ENCODE results near the gene RNU5D-1.

The RNU5D-1 gene

DNA sequence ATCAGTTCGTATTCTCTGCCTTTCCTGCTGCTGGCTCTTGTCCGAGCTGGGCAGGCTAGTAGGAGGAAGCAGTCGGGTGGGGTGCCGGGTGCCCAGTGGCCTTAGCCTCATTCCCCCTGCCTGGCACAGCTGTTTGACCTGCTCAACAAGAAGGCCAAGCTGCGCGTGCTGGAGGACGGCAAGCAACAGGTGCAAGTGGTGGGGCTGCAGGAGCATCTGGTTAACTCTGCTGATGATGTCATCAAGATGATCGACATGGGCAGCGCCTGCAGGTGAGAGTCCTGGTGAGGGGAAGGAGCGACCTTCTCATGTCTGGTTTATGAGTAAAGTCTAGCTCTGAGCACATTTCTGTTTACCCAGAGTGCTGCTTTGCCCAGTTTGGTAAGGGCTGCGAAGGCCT, 28.1 kb upstream of the RNU5D-1 start:
- Histone ChIP-seq H3K79me1 (ENCODE audit: low read length) (no peaks in the 10 kb centered on the region), H3K4me1 (ENCODE audit: control insufficient read depth, low read depth, low read length) (no peaks in the 10 kb centered on the region), H3K4me2 (ENCODE audit: low read length) (no peak overlapping the region), H3K9ac (ENCODE audit: low read length) (no peak overlapping the region), H4K8ac (ENCODE audit: low read depth, low read length) (no peak overlapping the region), H2BK120ac (ENCODE audit: low read depth, low read length) (no peak overlapping the region), H3K4ac (ENCODE audit: low read depth, low read length) (no peak overlapping the region), H4K5ac (ENCODE audit: low read length) (no peak overlapping the region), H3K27me3 (ENCODE audit: insufficient read depth, low read length, poor library complexity) (no peaks in the 10 kb centered on the region), H3K56ac (ENCODE audit: low read length) (no peak overlapping the region), H3K79me2 (ENCODE audit: control insufficient read depth, insufficient read depth, low read length) (no peaks in the 10 kb centered on the region), H2BK5ac (ENCODE audit: low read length) (no peak overlapping the region), H2AK5ac (ENCODE audit: low read length) (no peak overlapping the region), H3K18ac (ENCODE audit: low read length) (no peak overlapping the region), H3K27ac (ENCODE audit: low read depth, low read length) (no peak overlapping the region), H3K36me3 (ENCODE audit: control insufficient read depth, insufficient read depth, low read length) (peaks cover 56% of the 10 kb centered on the region), H3K4me3 (ENCODE audit: low read length) (no peak overlapping the region), H2BK15ac (replicated peaks; ENCODE audit: low read depth) (no peak overlapping the region), H3K23ac (ENCODE audit: low read length) (no peak overlapping the region)
- DNase-seq = no peak
- no CpG with 5 or more reads among the region's 11 CpGs for whole genome bisulfite sequencing (ENCODE audit: extremely low coverage, insufficient coverage, low lambda C conversion rate)

DNA sequence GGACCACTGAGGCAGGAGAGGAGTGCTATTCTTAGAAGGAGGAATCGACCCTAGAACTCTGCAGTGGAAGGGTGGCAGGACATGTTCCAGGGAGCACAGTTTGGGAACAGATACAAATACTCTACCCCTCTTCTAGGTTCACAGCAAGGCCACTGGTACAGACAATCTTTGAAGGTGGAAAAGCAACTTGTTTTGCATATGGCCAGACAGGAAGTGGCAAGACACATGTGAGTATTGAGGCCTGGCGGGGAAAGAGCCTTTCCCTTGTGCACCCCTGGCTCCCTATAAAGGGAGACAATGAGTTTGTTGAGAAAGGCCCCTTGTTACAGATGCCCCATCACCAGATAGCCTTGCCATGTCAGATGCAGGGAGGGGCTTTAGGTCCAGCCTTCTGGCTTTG, 26.4 kb upstream of the RNU5D-1 start:
- H3K27ac ChIP-seq (ENCODE audit: low read depth, low read length) = no peak overlapping the region
- H3K27me3 ChIP-seq (ENCODE audit: insufficient read depth, low read length, poor library complexity) = no peaks in the 10 kb centered on the region
- H3K56ac ChIP-seq (ENCODE audit: low read length) = no peak overlapping the region
- WGBS (ENCODE audit: extremely low coverage, insufficient coverage, low lambda C conversion rate) = no CpG with 5 or more reads among the region's 2 CpGs
- DNase-seq = no peak
- no peaks in the 10 kb centered on the region for H3K79me1 ChIP-seq (ENCODE audit: low read length)
- H4K8ac ChIP-seq (ENCODE audit: low read depth, low read length) = no peak overlapping the region
- H2BK15ac ChIP-seq (replicated peaks; ENCODE audit: low read depth) = no peak overlapping the region
- H3K18ac ChIP-seq (ENCODE audit: low read length) = no peak overlapping the region
- H4K5ac ChIP-seq (ENCODE audit: low read length) = no peak overlapping the region
- no peaks in the 10 kb centered on the region for H3K4me1 ChIP-seq (ENCODE audit: control insufficient read depth, low read depth, low read length)
- peaks cover 54% of the 10 kb centered on the region for H3K36me3 ChIP-seq (ENCODE audit: control insufficient read depth, insufficient read depth, low read length)
- no peak overlapping the region for H3K23ac ChIP-seq (ENCODE audit: low read length)
- H3K4me3 ChIP-seq (ENCODE audit: low read length) = no peak overlapping the region
- H3K4me2 ChIP-seq (ENCODE audit: low read length) = no peak overlapping the region
- no peak overlapping the region for H2BK120ac ChIP-seq (ENCODE audit: low read depth, low read length)
- no peak overlapping the region for H2AK5ac ChIP-seq (ENCODE audit: low read length)
- no peak overlapping the region for H2BK5ac ChIP-seq (ENCODE audit: low read length)
- no peak overlapping the region for H3K4ac ChIP-seq (ENCODE audit: low read depth, low read length)
- H3K9ac ChIP-seq (ENCODE audit: low read length) = no peak overlapping the region
- no peaks in the 10 kb centered on the region for H3K79me2 ChIP-seq (ENCODE audit: control insufficient read depth, insufficient read depth, low read length)

DNA sequence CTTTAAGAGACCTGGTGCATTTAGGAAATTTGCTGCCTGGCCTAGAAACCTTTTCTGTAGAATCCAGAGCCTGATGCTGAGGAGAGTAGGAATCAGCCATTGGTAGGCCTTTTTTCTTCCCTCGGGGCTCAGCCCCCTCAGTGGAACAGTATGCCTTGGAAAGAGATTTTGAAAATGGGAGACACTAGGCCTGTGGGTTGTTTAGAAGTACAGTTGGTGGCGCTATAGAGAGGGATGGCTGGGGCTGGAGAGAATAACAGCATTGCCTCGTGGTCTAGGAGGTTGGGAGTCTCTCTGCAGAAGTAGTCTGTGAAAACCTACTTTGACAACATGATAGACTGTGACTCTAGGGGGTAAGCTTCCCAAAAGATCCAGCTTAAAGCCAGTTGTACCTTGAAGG, 16.9 kb upstream of the RNU5D-1 start:
- Histone ChIP-seq H3K36me3 (ENCODE audit: control insufficient read depth, insufficient read depth, low read length) (peaks cover 22% of the 10 kb centered on the region), H3K79me1 (ENCODE audit: low read length) (peaks cover 11% of the 10 kb centered on the region), H3K23ac (ENCODE audit: low read length) (no peak overlapping the region), H3K79me2 (ENCODE audit: control insufficient read depth, insufficient read depth, low read length) (peaks cover 5% of the 10 kb centered on the region), H3K4me2 (ENCODE audit: low read length) (no peak overlapping the region), H4K5ac (ENCODE audit: low read length) (no peak overlapping the region), H2BK120ac (ENCODE audit: low read depth, low read length) (no peak overlapping the region), H3K27me3 (ENCODE audit: insufficient read depth, low read length, poor library complexity) (no peaks in the 10 kb centered on the region), H3K56ac (ENCODE audit: low read length) (no peak overlapping the region), H2AK5ac (ENCODE audit: low read length) (no peak overlapping the region), H4K8ac (ENCODE audit: low read depth, low read length) (no peak overlapping the region), H3K4ac (ENCODE audit: low read depth, low read length) (no peak overlapping the region), H3K27ac (ENCODE audit: low read depth, low read length) (no peak overlapping the region), H3K4me3 (ENCODE audit: low read length) (no peak overlapping the region), H2BK15ac (replicated peaks; ENCODE audit: low read depth) (no peak overlapping the region), H3K9ac (ENCODE audit: low read length) (no peak overlapping the region), H2BK5ac (ENCODE audit: low read length) (no peak overlapping the region), H3K4me1 (ENCODE audit: control insufficient read depth, low read depth, low read length) (no peaks in the 10 kb centered on the region), H3K18ac (ENCODE audit: low read length) (no peak overlapping the region)
- WGBS (ENCODE audit: extremely low coverage, insufficient coverage, low lambda C conversion rate) = no CpG with 5 or more reads among the region's 3 CpGs
- peak; percentile 32 for DNase-seq

DNA sequence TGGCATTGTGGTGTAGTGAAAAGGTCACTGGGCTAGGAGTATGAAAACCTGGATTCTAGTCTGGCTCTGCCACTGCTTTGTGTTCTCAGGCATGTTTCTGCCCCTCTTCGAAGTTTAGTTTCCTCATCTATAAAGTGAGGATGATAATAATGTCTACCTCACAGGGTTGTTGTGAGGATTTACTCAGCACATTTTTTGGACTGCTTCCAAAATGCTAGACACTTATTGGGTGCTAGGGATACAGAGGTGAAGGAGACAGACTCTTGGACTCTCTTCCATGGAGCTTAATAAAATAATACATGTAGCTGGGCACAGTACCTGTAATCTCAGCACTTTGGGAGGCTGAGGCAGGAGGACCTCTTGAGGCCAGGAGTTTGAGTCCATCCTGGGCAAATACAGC, 12.2 kb upstream of the RNU5D-1 start:
- no peak overlapping the region for H2AK5ac ChIP-seq (ENCODE audit: low read length)
- no peak overlapping the region for H2BK5ac ChIP-seq (ENCODE audit: low read length)
- H2BK120ac ChIP-seq (ENCODE audit: low read depth, low read length) = no peak overlapping the region
- H4K8ac ChIP-seq (ENCODE audit: low read depth, low read length) = no peak overlapping the region
- peak overlapping the region; percentile 20 for H3K56ac ChIP-seq (ENCODE audit: low read length)
- H3K36me3 ChIP-seq (ENCODE audit: control insufficient read depth, insufficient read depth, low read length) = peaks cover 12% of the 10 kb centered on the region
- no peak overlapping the region for H3K23ac ChIP-seq (ENCODE audit: low read length)
- H3K4ac ChIP-seq (ENCODE audit: low read depth, low read length) = no peak overlapping the region
- H3K79me1 ChIP-seq (ENCODE audit: low read length) = peaks cover 21% of the 10 kb centered on the region
- WGBS (ENCODE audit: extremely low coverage, insufficient coverage, low lambda C conversion rate) = no CpG with 5 or more reads among the region's 1 CpG
- no peak for DNase-seq
- H3K27ac ChIP-seq (ENCODE audit: low read depth, low read length) = no peak overlapping the region
- no peak overlapping the region for H3K4me3 ChIP-seq (ENCODE audit: low read length)
- peaks cover 24% of the 10 kb centered on the region for H3K79me2 ChIP-seq (ENCODE audit: control insufficient read depth, insufficient read depth, low read length)
- no peak overlapping the region for H3K4me2 ChIP-seq (ENCODE audit: low read length)
- no peaks in the 10 kb centered on the region for H3K27me3 ChIP-seq (ENCODE audit: insufficient read depth, low read length, poor library complexity)
- H3K9ac ChIP-seq (ENCODE audit: low read length) = no peak overlapping the region
- H2BK15ac ChIP-seq (replicated peaks; ENCODE audit: low read depth) = no peak overlapping the region
- no peak overlapping the region for H4K5ac ChIP-seq (ENCODE audit: low read length)
- no peaks in the 10 kb centered on the region for H3K4me1 ChIP-seq (ENCODE audit: control insufficient read depth, low read depth, low read length)
- no peak overlapping the region for H3K18ac ChIP-seq (ENCODE audit: low read length)

DNA sequence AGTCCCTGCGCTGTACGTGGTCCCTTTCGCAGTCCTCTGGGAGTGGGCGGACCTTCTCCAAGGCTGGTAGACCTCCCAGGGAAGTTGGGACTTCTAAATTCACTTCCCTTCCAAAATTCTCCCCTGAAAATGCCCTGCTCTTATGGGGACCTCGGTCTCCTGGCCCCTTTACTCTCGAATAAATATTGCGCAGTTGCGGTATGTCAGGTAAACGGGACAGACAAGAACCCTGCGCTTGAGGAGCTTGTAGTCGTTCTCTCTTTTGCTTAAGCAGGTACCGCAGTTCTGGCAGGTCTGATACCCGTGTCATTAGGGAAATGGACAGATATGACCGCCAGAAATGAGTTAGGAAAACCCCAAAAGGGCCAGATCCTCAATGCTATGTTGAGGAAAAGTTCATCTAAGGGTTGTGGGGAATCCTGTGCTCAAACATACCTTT, 9.2 kb upstream of the RNU5D-1 start:
- no peak overlapping the region for H2BK120ac ChIP-seq (ENCODE audit: low read depth, low read length)
- H3K18ac ChIP-seq (ENCODE audit: low read length) = peak overlapping the region; percentile 16
- H4K5ac ChIP-seq (ENCODE audit: low read length) = no peak overlapping the region
- H3K79me2 ChIP-seq (ENCODE audit: control insufficient read depth, insufficient read depth, low read length) = peaks cover 24% of the 10 kb centered on the region
- peak overlapping the region; percentile 47 for H2BK5ac ChIP-seq (ENCODE audit: low read length)
- H3K4me2 ChIP-seq (ENCODE audit: low read length) = peak overlapping the region; percentile 86
- H3K27me3 ChIP-seq (ENCODE audit: insufficient read depth, low read length, poor library complexity) = no peaks in the 10 kb centered on the region
- peaks cover 17% of the 10 kb centered on the region for H3K79me1 ChIP-seq (ENCODE audit: low read length)
- H3K4me1 ChIP-seq (ENCODE audit: control insufficient read depth, low read depth, low read length) = no peaks in the 10 kb centered on the region
- peak overlapping the region; percentile 61 for H2AK5ac ChIP-seq (ENCODE audit: low read length)
- H3K23ac ChIP-seq (ENCODE audit: low read length) = no peak overlapping the region
- DNase-seq = no peak
- peak overlapping the region; percentile 38 for H3K4ac ChIP-seq (ENCODE audit: low read depth, low read length)
- H3K56ac ChIP-seq (ENCODE audit: low read length) = peak overlapping the region; percentile 91
- H3K36me3 ChIP-seq (ENCODE audit: control insufficient read depth, insufficient read depth, low read length) = peaks cover 2% of the 10 kb centered on the region
- H3K9ac ChIP-seq (ENCODE audit: low read length) = peak overlapping the region; percentile 84
- WGBS (ENCODE audit: extremely low coverage, insufficient coverage, low lambda C conversion rate) = no CpG with 5 or more reads among the region's 14 CpGs
- no peak overlapping the region for H4K8ac ChIP-seq (ENCODE audit: low read depth, low read length)
- H2BK15ac ChIP-seq (replicated peaks; ENCODE audit: low read depth) = no peak overlapping the region
- H3K4me3 ChIP-seq (ENCODE audit: low read length) = peak overlapping the region; percentile 95
- peak overlapping the region; percentile 32 for H3K27ac ChIP-seq (ENCODE audit: low read depth, low read length)

Data from mesendoderm (in vitro differentiated cells).